KMS-11 (cell line): ENCODE results near the gene TSPAN3.

Experiments used
- H2AFZ ChIP-seq: fragments of 200-600 bp; sonication (generic); 2 replicates; pipeline ENCODE4 v1.6.1; 2016; ENCODE audit warnings: antibody characterized with exemption, mixed run types, low read depth
- H3K27ac ChIP-seq: fragments of 200-600 bp; sonication (generic); 2 replicates; pipeline ENCODE4 v1.6.1; 2016; ENCODE audit warnings: mild to moderate bottlenecking, mixed run types
- H3K27me3 ChIP-seq: fragments of 200-600 bp; sonication (generic); 2 replicates; pipeline ENCODE4 v1.6.1; 2017; ENCODE audit warnings: mild to moderate bottlenecking, low read depth, mixed run types, moderate library complexity; ENCODE audit not compliant: insufficient read depth
- H3K36me3 ChIP-seq: fragments of 200-600 bp; sonication (generic); 2 replicates; pipeline ENCODE4 v1.6.1; 2017; ENCODE audit warnings: mild to moderate bottlenecking, mixed run types; ENCODE audit not compliant: insufficient read depth
- H3K4me1 ChIP-seq: fragments of 200-600 bp; sonication (generic); 2 replicates; pipeline ENCODE4 v1.6.1; 2016; ENCODE audit warnings: mild to moderate bottlenecking, low read depth, mixed run types; ENCODE audit not compliant: poor library complexity, severe bottlenecking
- H3K4me2 ChIP-seq: fragments of 200-600 bp; sonication (generic); 2 replicates; pipeline ENCODE4 v1.7.0; 2016; ENCODE audit warnings: mild to moderate bottlenecking, mixed run types
- H3K4me3 ChIP-seq: fragments of 200-600 bp; sonication (generic); IDR thresholded peaks from 2 replicates; pipeline ENCODE4 v1.6.1; 2017; ENCODE audit warnings: low read depth, low read length, mixed read lengths; ENCODE audit not compliant: insufficient read depth
- H3K79me2 ChIP-seq: fragments of 200-600 bp; sonication (generic); 2 replicates; pipeline ENCODE4 v1.6.1; 2016; ENCODE audit warnings: low read depth, mixed run types; ENCODE audit not compliant: insufficient read depth
- H3K9ac ChIP-seq: fragments of 200-600 bp; sonication (generic); 2 replicates; pipeline ENCODE4 v1.6.1; 2016; ENCODE audit warnings: mild to moderate bottlenecking, mixed run types
- H4K20me1 ChIP-seq: fragments of 200-600 bp; sonication (generic); 2 replicates; pipeline ENCODE4 v1.6.1; 2016; ENCODE audit warnings: mild to moderate bottlenecking, mixed run types; ENCODE audit not compliant: insufficient read depth
- CTCF ChIP-seq: fragments of 200-600 bp; sonication (generic); conservative IDR thresholded peaks from 2 replicates; pipeline ENCODE4 v1.6.1; 2017; ENCODE audit warnings: low read depth, mild to moderate bottlenecking, antibody characterized with exemption, low read length, moderate library complexity, mixed read lengths

TSPAN3 gene

GRCh38 chr15:77057072-77057471 is 13.8 kb downstream of the TSPAN3 start:
- no peaks in the 10 kb centered on the region for H3K27me3 ChIP-seq
- no peak overlapping the region for H3K27ac ChIP-seq
- H3K79me2 ChIP-seq, result peaks cover 79% of the 10 kb centered on the region
- H4K20me1 ChIP-seq, result no peaks in the 10 kb centered on the region
- peak overlapping the region; percentile 13; the same call in 1 of the 2 replicates for H3K4me2 ChIP-seq
- H2AFZ ChIP-seq, result no peak overlapping the region
- no peak for TF ChIP-seq CTCF
- no peak overlapping the region for H3K9ac ChIP-seq
- H3K4me1 ChIP-seq, result peaks cover 71% of the 10 kb centered on the region
- no peaks in the 10 kb centered on the region; the same call in 1 of the 2 replicates for H3K36me3 ChIP-seq
- no peak overlapping the region for H3K4me3 ChIP-seq

GRCh38 chr15:77053709-77054108 is 17.2 kb downstream of the TSPAN3 start:
- H3K27ac ChIP-seq, result no peak overlapping the region
- no peak overlapping the region for H3K4me3 ChIP-seq
- H3K36me3 ChIP-seq, result no peaks in the 10 kb centered on the region; the same call in 1 of the 2 replicates
- no peaks in the 10 kb centered on the region for H3K27me3 ChIP-seq
- no peak overlapping the region for H3K9ac ChIP-seq
- no peak for TF ChIP-seq CTCF
- peaks cover 45% of the 10 kb centered on the region for H3K4me1 ChIP-seq
- no peaks in the 10 kb centered on the region for H4K20me1 ChIP-seq
- no peak overlapping the region for H3K4me2 ChIP-seq
- peaks cover 48% of the 10 kb centered on the region for H3K79me2 ChIP-seq
- no peak overlapping the region for H2AFZ ChIP-seq

GRCh38 chr15:77052556-77052955 is 18.4 kb downstream of the TSPAN3 start:
- Histone ChIP-seq H3K79me2 (peaks cover 37% of the 10 kb centered on the region), H3K4me2 (no peak overlapping the region), H2AFZ (no peak overlapping the region), H3K27ac (no peak overlapping the region), H3K9ac (no peak overlapping the region), H3K36me3 (no peaks in the 10 kb centered on the region; the same call in 1 of the 2 replicates), H4K20me1 (no peaks in the 10 kb centered on the region), H3K4me1 (peaks cover 33% of the 10 kb centered on the region), H3K27me3 (no peaks in the 10 kb centered on the region), H3K4me3 (no peak overlapping the region)
- no peak for TF ChIP-seq CTCF

GRCh38 chr15:77048135-77048876 is 22.6 kb downstream of the TSPAN3 start:
- no peaks in the 10 kb centered on the region for H3K4me1 ChIP-seq
- no peak overlapping the region for H3K27ac ChIP-seq
- no peak overlapping the region for H3K4me3 ChIP-seq
- H3K27me3 ChIP-seq, result no peaks in the 10 kb centered on the region
- TF ChIP-seq CTCF, result no peak
- H3K9ac ChIP-seq, result no peak overlapping the region
- H3K36me3 ChIP-seq, result peaks cover 2% of the 10 kb centered on the region; the same call in 1 of the 2 replicates
- H4K20me1 ChIP-seq, result no peaks in the 10 kb centered on the region
- no peak overlapping the region for H3K4me2 ChIP-seq
- no peak overlapping the region for H2AFZ ChIP-seq
- H3K79me2 ChIP-seq, result no peaks in the 10 kb centered on the region; the same call in 1 of the 2 replicates
